K562 (cell line): ENCODE data around the gene UTP11. TPM values are rescaled to one million over a fixed set of nuclear protein-coding genes. Genes with fewer than 3 reads are reported as not detected.

Experiments
- AFF1 ChIP-seq, 2 experiments: fragments of 450-650 bp; IDR thresholded peaks; 2 replicates each; pipeline ENCODE4 v1.6.1; 2018; ENCODE audit warnings: mild to moderate bottlenecking in 2 of 2, low read depth in 1 of 2; ENCODE audit not compliant: partially characterized antibody in 2 of 2
- BRD9 ChIP-seq: fragments of 450-650 bp; IDR thresholded peaks from 2 replicates; pipeline ENCODE4 v1.6.1; 2018; ENCODE audit warnings: low read depth; ENCODE audit not compliant: partially characterized antibody
- CTBP1 ChIP-seq: fragments of 450-650 bp; IDR thresholded peaks from 2 replicates; pipeline ENCODE4 v1.6.1; 2016; ENCODE audit warnings: borderline replicate concordance
- DMBX1 ChIP-seq: fragments of 250-450 bp; sonication (Bioruptor Pico); IDR thresholded peaks from 2 replicates; pipeline ENCODE4 v1.8.0; 2022; ENCODE audit warnings: inconsistent platforms, mild to moderate bottlenecking, moderate library complexity, borderline replicate concordance
- ETS2 ChIP-seq: IDR thresholded peaks from 2 replicates; pipeline ENCODE4 v1.6.1; 2016; ENCODE audit warnings: borderline replicate concordance, missing genetic modification characterization, mild to moderate bottlenecking, moderate library complexity, missing compliant biosample characterization; ENCODE audit not compliant: poor library complexity, severe bottlenecking
- FOXK1 ChIP-seq: sonication (generic); formaldehyde crosslinking; IDR thresholded peaks from 2 replicates; pipeline ENCODE4 v1.8.0; 2022; ENCODE audit warnings: missing genetic modification reagents, mild to moderate bottlenecking, borderline replicate concordance
- HMGXB4 ChIP-seq: sonication (generic); formaldehyde crosslinking; IDR thresholded peaks from 2 replicates; pipeline ENCODE4 v1.8.1; 2023; ENCODE audit warnings: mild to moderate bottlenecking, missing genetic modification reagents
- IRF1 ChIP-seq: sonication (generic); formaldehyde crosslinking; IDR thresholded peaks from 2 replicates; pipeline ENCODE4 v1.8.0; 2022; ENCODE audit warnings: missing genetic modification reagents, mild to moderate bottlenecking, borderline replicate concordance
- KLF1 ChIP-seq: fragments of 450-650 bp; IDR thresholded peaks from 2 replicates; pipeline ENCODE4 v1.6.1; 2016; ENCODE audit warnings: missing genetic modification characterization, missing compliant biosample characterization
- MLLT1 ChIP-seq, 2 experiments: fragments of 450-650 bp; IDR thresholded peaks; 2 replicates each; pipeline ENCODE4 v1.6.1; 2016
- NFRKB ChIP-seq: fragments of 450-650 bp; IDR thresholded peaks from 2 replicates; pipeline ENCODE4 v1.6.1; 2016; ENCODE audit warnings: low read depth
- SMAD3 ChIP-seq: fragments of 450-650 bp; formaldehyde crosslinking; conservative IDR thresholded peaks from 2 replicates; pipeline ENCODE4 v1.4.0; 2020; ENCODE audit warnings: mild to moderate bottlenecking
- SMARCA4 ChIP-seq: fragments of 450-650 bp; IDR thresholded peaks from 2 replicates; pipeline ENCODE4 v1.6.1; 2016
- SMARCA5 ChIP-seq: fragments of 450-650 bp; IDR thresholded peaks from 2 replicates; pipeline ENCODE4 v1.6.1; 2016
- SUPT5H ChIP-seq: fragments of 450-650 bp; IDR thresholded peaks from 2 replicates; pipeline ENCODE4 v1.6.1; 2016
- TEAD4 ChIP-seq, 2 experiments: sonication (generic) in 1 of 2; formaldehyde crosslinking in 1 of 2; IDR thresholded peaks; 2 replicates each; pipeline versions ENCODE4 v1.6.1 to v1.8.0; 2012 to 2022; ENCODE audit warnings: borderline replicate concordance in 1 of 2, inconsistent platforms in 1 of 2, low read length in 1 of 2, mild to moderate bottlenecking in 1 of 2, missing genetic modification reagents in 1 of 2
- ZNF133 ChIP-seq: fragments of 250-450 bp; sonication (Bioruptor Pico); IDR thresholded peaks from 2 replicates; pipeline ENCODE4 v1.4.0; 2020; ENCODE audit warnings: mild to moderate bottlenecking
- ZNF274 ChIP-seq: IDR thresholded peaks from 2 replicates; pipeline ENCODE4 v1.6.1; 2011; ENCODE audit warnings: low read depth, mild to moderate bottlenecking, low read length, moderate library complexity, borderline replicate concordance
- ZNF766 ChIP-seq: fragments of 200-800 bp; sonication (Bioruptor generic); conservative IDR thresholded peaks from 2 replicates; pipeline ENCODE4 v1.6.1; 2016; ENCODE audit warnings: missing genetic modification characterization, missing compliant biosample characterization
- ZNF780A ChIP-seq: fragments of 250-450 bp; sonication (Bioruptor Pico); IDR thresholded peaks from 2 replicates; pipeline ENCODE4 v1.5.0; 2021; ENCODE audit warnings: mild to moderate bottlenecking
- polyA plus RNA-seq, 8 experiments: library from polyadenylated mRNA; depleted of rRNA in 4 of 8; stranded (reverse) in 5 of 8; unstranded in 3 of 8; fragments of >200 nt; fragmentation: Nextera tagmentation in 2 of 8; fragmentation: Illumina TruSeq in 1 of 8; extraction: Ambion mirVana in 2 of 8; extraction: Trizol in 1 of 8; gene quantifications; 2 replicates each; pipeline versions ENCODE4 v1.2.1 to v1.2.3, GENCODE V29; 2011 to 2014; ENCODE audit warnings: inconsistent platforms in 1 of 8, missing spikeins in 1 of 8
- total RNA-seq, 7 experiments: library from RNA; depleted of rRNA in 6 of 7; stranded (reverse); fragments of >200 nt in 6 of 7; fragmentation: Illumina TruSeq in 2 of 7; extraction: Trizol in 2 of 7; gene quantifications; 2 replicates each; pipeline versions ENCODE4 v1.2.1 to v1.2.3, GENCODE V29; 2011 to 2021; ENCODE audit warnings: low replicate concordance in 1 of 7

The UTP11 gene
- total and polyA plus RNA-seq, 9 of the 15 experiments (the other 6 are each of a cell fraction or from before 2014, with no cell fraction given) = 91.1 to 378 (median 221) TPM

- TF ChIP-seq NFRKB (no peak), ZNF133 (CRISPR knock-in tag) (no peak), TEAD4 (IDR thresholded peaks at IDR 0.05; ENCODE audit: low read length) (peak; percentile 10; the same call in 1 of the 2 replicates), TEAD4 (CRISPR knock-in tag; IDR thresholded peaks at IDR 0.05; ENCODE audit: borderline replicate concordance) (no peak), BRD9 (no peak), ZNF274 (no peak), IRF1 (CRISPR knock-in tag) (no peak), ZNF766 (no peak), ZNF780A (CRISPR knock-in tag) (no peak), MLLT1 (IDR thresholded peaks at IDR 0.05) (peak; percentile 50 to 85; a peak in 1 of 4 replicates), DMBX1 (CRISPR knock-in tag) (no peak), SMAD3 (no peak), CTBP1 (no peak), SMARCA4 (0 out of 2 replicates have a peak, but pooled peaks have one; percentile 40), SUPT5H (peak; percentile 62), FOXK1 (no peak), SMARCA5 (peak; percentile 43; the same call in 1 of the 2 replicates), KLF1 (tag) (no peak), HMGXB4 (CRISPR knock-in tag) (no peak), AFF1 (IDR thresholded peaks at IDR 0.05; ENCODE audit: low read depth in 1 of 2, partially characterized antibody in 2 of 2) (peak in 1 of 2 experiments; percentile 69), ETS2 (no peak)
Observed at GRCh38 chr1:38004284-38005108, 8.0 kb upstream of the UTP11 start (continued).
